Gastroesophageal sphincter (tissue), 3 donors: ENCODE measurements around the gene XG.

Experiments
- POLR2A ChIP-seq, 2 donors: fragments of 450-650 bp; IDR thresholded peaks; one replicate each; pipeline ENCODE4 v1.6.1; 2017; ENCODE audit warnings: antibody characterized with exemption in 2 of 2, mild to moderate bottlenecking in 2 of 2, moderate library complexity in 1 of 2
- TF ChIP-seq, protein P1 (sequence below), 4 experiments: fragments of 200-600 bp in 2 of 4; fragments of 450-650 bp in 2 of 4; sonication (generic) in 1 of 4; IDR thresholded peaks; one replicate each; pipeline ENCODE4 v1.5.1; 2017 to 2019; ENCODE audit warnings: antibody characterized with exemption in 4 of 4, mild to moderate bottlenecking in 2 of 4, moderate library complexity in 2 of 4

DNA sequence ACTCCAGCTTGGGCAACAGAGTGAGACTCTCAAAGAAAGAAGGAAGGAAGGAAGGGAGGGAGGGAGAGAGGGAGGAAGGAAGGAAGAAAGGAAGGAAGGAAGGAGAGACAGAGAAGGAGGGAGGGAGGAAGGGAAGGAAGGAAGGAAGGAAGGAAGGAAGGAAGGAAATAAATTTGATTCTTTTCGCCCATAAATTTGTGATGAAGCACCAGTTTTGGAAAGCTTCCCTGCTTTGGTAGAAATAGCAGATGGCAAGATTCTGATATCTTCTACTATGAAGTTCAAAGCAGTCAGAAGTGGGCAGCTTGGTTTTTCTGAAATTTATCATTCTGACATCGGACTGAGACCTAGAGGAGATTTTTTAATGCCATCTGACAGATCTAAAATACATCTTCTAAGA lies 65.2 kb downstream of the XG start:
- TF ChIP-seq POLR2A (IDR thresholded peaks at IDR 0.05) = no peak
- TF ChIP-seq, protein P1, sequence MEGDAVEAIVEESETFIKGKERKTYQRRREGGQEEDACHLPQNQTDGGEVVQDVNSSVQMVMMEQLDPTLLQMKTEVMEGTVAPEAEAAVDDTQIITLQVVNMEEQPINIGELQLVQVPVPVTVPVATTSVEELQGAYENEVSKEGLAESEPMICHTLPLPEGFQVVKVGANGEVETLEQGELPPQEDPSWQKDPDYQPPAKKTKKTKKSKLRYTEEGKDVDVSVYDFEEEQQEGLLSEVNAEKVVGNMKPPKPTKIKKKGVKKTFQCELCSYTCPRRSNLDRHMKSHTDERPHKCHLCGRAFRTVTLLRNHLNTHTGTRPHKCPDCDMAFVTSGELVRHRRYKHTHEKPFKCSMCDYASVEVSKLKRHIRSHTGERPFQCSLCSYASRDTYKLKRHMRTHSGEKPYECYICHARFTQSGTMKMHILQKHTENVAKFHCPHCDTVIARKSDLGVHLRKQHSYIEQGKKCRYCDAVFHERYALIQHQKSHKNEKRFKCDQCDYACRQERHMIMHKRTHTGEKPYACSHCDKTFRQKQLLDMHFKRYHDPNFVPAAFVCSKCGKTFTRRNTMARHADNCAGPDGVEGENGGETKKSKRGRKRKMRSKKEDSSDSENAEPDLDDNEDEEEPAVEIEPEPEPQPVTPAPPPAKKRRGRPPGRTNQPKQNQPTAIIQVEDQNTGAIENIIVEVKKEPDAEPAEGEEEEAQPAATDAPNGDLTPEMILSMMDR (IDR thresholded peaks at IDR 0.05) = no peak
